DND-41 (cell line): Measurements from ENCODE around the gene ECHDC3.

ENCODE experiments used
- EZH2 ChIP-seq: IDR thresholded peaks from 3 replicates; pipeline ENCODE4 v1.6.1; 2012; ENCODE audit warnings: borderline replicate concordance, low read depth, mild to moderate bottlenecking, moderate library complexity, low read length, inconsistent platforms; ENCODE audit not compliant: severe bottlenecking
- TF ChIP-seq, protein P1 (sequence below): IDR thresholded peaks from 2 replicates; pipeline ENCODE4 v1.5.1; 2012; ENCODE audit warnings: borderline replicate concordance, low read length, moderate library complexity, mild to moderate bottlenecking; ENCODE audit not compliant: poor library complexity, severe bottlenecking; ENCODE audit errors: extremely low read depth

DNA sequence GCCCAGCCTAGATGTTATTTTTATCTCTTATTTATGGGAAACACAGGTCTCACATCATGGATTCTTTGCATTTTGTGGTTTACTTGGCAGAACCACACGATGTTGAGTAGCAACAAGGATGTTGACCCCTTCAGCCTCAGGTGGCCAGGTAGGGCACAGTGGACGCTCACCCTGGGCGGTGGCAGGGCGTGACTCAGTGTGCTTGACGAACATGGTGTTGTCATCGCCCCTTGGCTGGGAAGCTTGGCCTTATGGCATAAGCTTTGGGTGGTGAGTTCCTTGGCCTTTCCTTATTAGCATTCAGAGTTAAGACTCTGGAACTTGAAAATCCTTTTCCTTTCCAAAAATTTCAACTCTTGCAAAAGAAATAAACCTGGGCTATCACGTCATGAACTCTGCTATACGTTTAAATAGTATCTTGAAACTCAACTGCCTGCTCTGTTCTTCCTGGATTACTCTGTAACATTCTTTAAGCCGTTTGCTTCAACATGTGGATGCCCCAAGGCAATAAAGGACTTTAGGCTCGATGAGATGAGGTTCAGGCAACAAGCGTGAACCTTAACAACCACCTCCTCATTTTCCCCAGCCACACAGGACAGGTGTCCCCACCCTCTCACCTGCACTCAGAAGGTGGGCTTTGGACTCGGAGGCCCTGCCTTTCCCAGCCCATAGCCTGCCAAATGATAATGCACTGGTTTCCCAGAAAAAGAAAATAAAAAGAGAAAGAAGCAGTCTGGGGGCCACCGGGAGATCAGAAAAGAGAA is 22.5 kb upstream of the ECHDC3 start:
- TF ChIP-seq, protein P1, sequence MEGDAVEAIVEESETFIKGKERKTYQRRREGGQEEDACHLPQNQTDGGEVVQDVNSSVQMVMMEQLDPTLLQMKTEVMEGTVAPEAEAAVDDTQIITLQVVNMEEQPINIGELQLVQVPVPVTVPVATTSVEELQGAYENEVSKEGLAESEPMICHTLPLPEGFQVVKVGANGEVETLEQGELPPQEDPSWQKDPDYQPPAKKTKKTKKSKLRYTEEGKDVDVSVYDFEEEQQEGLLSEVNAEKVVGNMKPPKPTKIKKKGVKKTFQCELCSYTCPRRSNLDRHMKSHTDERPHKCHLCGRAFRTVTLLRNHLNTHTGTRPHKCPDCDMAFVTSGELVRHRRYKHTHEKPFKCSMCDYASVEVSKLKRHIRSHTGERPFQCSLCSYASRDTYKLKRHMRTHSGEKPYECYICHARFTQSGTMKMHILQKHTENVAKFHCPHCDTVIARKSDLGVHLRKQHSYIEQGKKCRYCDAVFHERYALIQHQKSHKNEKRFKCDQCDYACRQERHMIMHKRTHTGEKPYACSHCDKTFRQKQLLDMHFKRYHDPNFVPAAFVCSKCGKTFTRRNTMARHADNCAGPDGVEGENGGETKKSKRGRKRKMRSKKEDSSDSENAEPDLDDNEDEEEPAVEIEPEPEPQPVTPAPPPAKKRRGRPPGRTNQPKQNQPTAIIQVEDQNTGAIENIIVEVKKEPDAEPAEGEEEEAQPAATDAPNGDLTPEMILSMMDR: no peak
- no peak for TF ChIP-seq EZH2
